IMR-90 (cell line): ENCODE measurements around the gene CMA1. TPM values are rescaled to one million over a fixed set of nuclear protein-coding genes. Genes with fewer than 3 reads are reported as not detected.

ENCODE experiments used
- ATAC-seq: fragments of 200-7000 bp; cut with Tn5 transposase; 2 replicates; pipeline ENCODE4 v1.9.1; 2020; ENCODE audit warnings: low read depth, mild to moderate bottlenecking, moderate library complexity
- BruUV-seq: library from RNA; stranded (reverse); fragments of 400-500 nt; replicated peaks from 2 replicates; lab custom pipeline; 2021; lab: Mats Ljungman, UMichigan
- CTCF ChIA-PET: fragments of 300-600 bp; formaldehyde crosslinking; extraction: SDS; loops from one replicate; lab custom pipeline; 2021; ENCODE audit warnings: antibody characterized with exemption; lab: Yijun Ruan, JAX
- POLR2A ChIA-PET: fragments of 300-600 bp; sonication (Branson Sonifier 250); formaldehyde crosslinking; loops from one replicate; lab custom pipeline; 2022; ENCODE audit warnings: antibody characterized with exemption; ENCODE audit not compliant: unreplicated experiment; lab: Charles Lee
- DNase-seq: peaks from one replicate; pipeline ENCODE4 v3.0.0; 2013
- H2AFZ ChIP-seq: replicated peaks from 2 replicates; pipeline ENCODE3; 2013; ENCODE audit warnings: low read length, mild to moderate bottlenecking; ENCODE audit not compliant: poor library complexity
- H2AK5ac ChIP-seq: 2 replicates; pipeline ENCODE4 v1.6.1; 2013; ENCODE audit warnings: low read depth, low read length, inconsistent platforms
- H2AK9ac ChIP-seq: replicated peaks from 2 replicates; pipeline ENCODE3; 2013; ENCODE audit warnings: mild to moderate bottlenecking, low read depth, low read length, moderate library complexity; ENCODE audit not compliant: poor library complexity
- H2BK120ac ChIP-seq: 2 replicates; pipeline ENCODE4 v1.6.1; 2013; ENCODE audit warnings: low read depth, low read length, inconsistent platforms
- H2BK15ac ChIP-seq: 3 replicates; pipeline ENCODE4 v1.6.1; 2013; ENCODE audit warnings: low read depth, low read length, inconsistent platforms
- H2BK20ac ChIP-seq: 2 replicates; pipeline ENCODE4 v1.6.1; 2013; ENCODE audit warnings: low read depth, mild to moderate bottlenecking, inconsistent platforms, low read length, moderate library complexity
- H2BK5ac ChIP-seq: 2 replicates; pipeline ENCODE4 v1.6.1; 2013; ENCODE audit warnings: mild to moderate bottlenecking, low read depth, low read length, inconsistent platforms; ENCODE audit not compliant: poor library complexity, severe bottlenecking
- H3K14ac ChIP-seq: replicated peaks from 2 replicates; pipeline ENCODE4 v1.6.1; 2013; ENCODE audit warnings: low read depth, low read length, inconsistent platforms
- H3K18ac ChIP-seq: 2 replicates; pipeline ENCODE4 v1.6.1; 2013; ENCODE audit warnings: low read depth, low read length, control low read depth
- H3K23ac ChIP-seq: 2 replicates; pipeline ENCODE4 v1.6.1; 2013; ENCODE audit warnings: low read depth, low read length, inconsistent platforms
- H3K27ac ChIP-seq: 2 replicates; pipeline ENCODE4 v1.5.1; 2013; ENCODE audit warnings: mild to moderate bottlenecking, control low read depth, low read length; ENCODE audit not compliant: insufficient read depth
- H3K27me3 ChIP-seq: 2 replicates; pipeline ENCODE4 v1.6.1; 2013; ENCODE audit warnings: low read length; ENCODE audit not compliant: control insufficient read depth, insufficient read depth
- H3K36me3 ChIP-seq: 2 replicates; pipeline ENCODE4 v1.6.1; 2013; ENCODE audit warnings: low read length, mixed read lengths; ENCODE audit not compliant: control insufficient read depth, insufficient read depth
- H3K4ac ChIP-seq: 2 replicates; pipeline ENCODE4 v1.6.1; 2013; ENCODE audit warnings: low read depth, low read length, inconsistent platforms
- H3K4me1 ChIP-seq: 2 replicates; pipeline ENCODE4 v1.6.1; 2013; ENCODE audit warnings: low read length, mixed read lengths; ENCODE audit not compliant: control insufficient read depth, insufficient read depth
- H3K4me2 ChIP-seq: 2 replicates; pipeline ENCODE4 v1.6.1; 2013; ENCODE audit warnings: low read depth, mild to moderate bottlenecking, control low read depth, low read length, moderate library complexity
- H3K4me3 ChIP-seq: 2 replicates; pipeline ENCODE4 v1.5.1; 2013; ENCODE audit warnings: low read depth, mild to moderate bottlenecking, control low read depth, low read length, moderate library complexity; ENCODE audit not compliant: insufficient read depth
- H3K56ac ChIP-seq: 2 replicates; pipeline ENCODE4 v1.6.1; 2013; ENCODE audit warnings: low read length, inconsistent platforms; ENCODE audit not compliant: insufficient read depth; ENCODE audit errors: extremely low read depth
- H3K79me1 ChIP-seq, 2 experiments: 2 replicates each; pipeline ENCODE4 v1.6.1; 2013; ENCODE audit warnings: low read length in 2 of 2, inconsistent platforms in 1 of 2, low read depth in 1 of 2
- H3K9ac ChIP-seq: 2 replicates; pipeline ENCODE4 v1.6.1; 2013; ENCODE audit warnings: low read depth, low read length, control low read depth
- H3K9me1 ChIP-seq: 2 replicates; pipeline ENCODE4 v1.6.1; 2013; ENCODE audit warnings: low read length, inconsistent platforms; ENCODE audit not compliant: insufficient read depth
- H3K9me3 ChIP-seq: 2 replicates; pipeline ENCODE4 v1.6.1; 2013; ENCODE audit warnings: low read length; ENCODE audit not compliant: control insufficient read depth, insufficient read depth
- H4K20me1 ChIP-seq: 2 replicates; pipeline ENCODE4 v1.6.1; 2013; ENCODE audit warnings: low read length, inconsistent platforms; ENCODE audit not compliant: insufficient read depth
- H4K5ac ChIP-seq: 2 replicates; pipeline ENCODE4 v1.6.1; 2013; ENCODE audit warnings: mild to moderate bottlenecking, low read depth, low read length, control low read depth
- H4K8ac ChIP-seq, 2 experiments: 2 replicates each; pipeline ENCODE4 v1.6.1; 2013; ENCODE audit warnings: low read depth in 2 of 2, low read length in 2 of 2, control low read depth in 1 of 2, inconsistent platforms in 1 of 2
- H4K91ac ChIP-seq: 2 replicates; pipeline ENCODE4 v1.6.1; 2013; ENCODE audit warnings: low read depth, low read length, inconsistent platforms; ENCODE audit not compliant: insufficient read depth
- BHLHE40 ChIP-seq: fragments of 150-350 bp; IDR thresholded peaks from 2 replicates; pipeline ENCODE4 v1.6.1; 2016; ENCODE audit warnings: mild to moderate bottlenecking, low read depth, low read length
- CEBPB ChIP-seq: IDR thresholded peaks from 2 replicates; pipeline ENCODE4 v1.6.1; 2012; ENCODE audit warnings: low read depth, low read length, improper control_type of control experiment
- CHD1 ChIP-seq: IDR thresholded peaks from 2 replicates; pipeline ENCODE4 v1.6.1; 2012; ENCODE audit warnings: low read depth, low read length, improper control_type of control experiment
- FOS ChIP-seq: fragments of 150-350 bp; IDR thresholded peaks from 2 replicates; pipeline ENCODE4 v1.6.1; 2016; ENCODE audit warnings: low read depth, low read length
- MAFK ChIP-seq: IDR thresholded peaks from 2 replicates; pipeline ENCODE4 v1.6.1; 2012; ENCODE audit warnings: low read depth, low read length, improper control_type of control experiment
- MAZ ChIP-seq: IDR thresholded peaks from 2 replicates; pipeline ENCODE4 v1.6.1; 2012; ENCODE audit warnings: low read depth, mild to moderate bottlenecking, low read length, improper control_type of control experiment, moderate library complexity, borderline replicate concordance
- MXI1 ChIP-seq: IDR thresholded peaks from 2 replicates; pipeline ENCODE4 v1.6.1; 2012; ENCODE audit warnings: low read depth, mild to moderate bottlenecking, low read length, moderate library complexity, borderline replicate concordance
- NFE2L2 ChIP-seq: fragments of 150-350 bp; IDR thresholded peaks from 2 replicates; pipeline ENCODE4 v1.6.1; 2016; ENCODE audit warnings: low read depth, mild to moderate bottlenecking, low read length
- POLR2A ChIP-seq: IDR thresholded peaks from 2 replicates; pipeline ENCODE4 v1.6.1; 2012; ENCODE audit warnings: mild to moderate bottlenecking, low read depth, low read length
- RAD21 ChIP-seq: IDR thresholded peaks from 2 replicates; pipeline ENCODE4 v1.6.1; 2012; ENCODE audit warnings: low read length, improper control_type of control experiment
- RCOR1 ChIP-seq: IDR thresholded peaks from 2 replicates; pipeline ENCODE4 v1.6.1; 2012; ENCODE audit warnings: mild to moderate bottlenecking, low read length, improper control_type of control experiment; ENCODE audit not compliant: insufficient replicate concordance
- RFX5 ChIP-seq: IDR thresholded peaks from 2 replicates; pipeline ENCODE4 v1.8.0; 2012; ENCODE audit warnings: low read depth, mild to moderate bottlenecking, low read length, moderate library complexity
- SMC3 ChIP-seq: fragments of 150-350 bp; IDR thresholded peaks from 2 replicates; pipeline ENCODE4 v1.6.1; 2016; ENCODE audit warnings: low read depth, mild to moderate bottlenecking, antibody characterized with exemption, low read length, moderate library complexity
- WGBS, 2 experiments: methylation state at CpG; one replicate each; pipeline versions ENCODE4 v1.1.5 to v1.1.7; 2013; ENCODE audit warnings: missing lambda C conversion rate in 2 of 2; ENCODE audit not compliant: insufficient read length in 1 of 2; ENCODE audit errors: extremely low coverage in 2 of 2; 5-methylcytosine and 5-hydroxymethylcytosine counted together
- dilution Hi-C: fragments of 300-500 bp; cut with HindIII; formaldehyde crosslinking; loops from one replicate; pipeline ENCODE4 v1.14.3; 2018; ENCODE audit warnings: low sequenced_read_pairs; ENCODE audit not compliant: unreplicated experiment
- in situ Hi-C: fragments of 300-500 bp; cut with MboI; formaldehyde crosslinking; loops from 3 replicates; pipeline ENCODE4 v1.14.3; 2019; ENCODE audit warnings: low sequenced_read_pairs, inconsistent platforms, mixed read lengths
- intact Hi-C: fragments of 100-400 bp; cut with micrococcal nuclease; formaldehyde crosslinking; loops from 2 replicates; pipeline ENCODE4 v1.10.0; 2022
- polyA plus RNA-seq, 3 experiments: library from polyadenylated mRNA; depleted of rRNA; stranded (reverse); fragments of >200 nt; gene quantifications; 2 replicates each; pipeline ENCODE4 v1.2.3, GENCODE V29; 2012; ENCODE audit warnings: low replicate concordance in 1 of 3
- total RNA-seq: library from RNA; depleted of rRNA; stranded (reverse); fragments of >200 nt; gene quantifications from 2 replicates; pipeline ENCODE4 v1.2.3, GENCODE V29; 2012
- TF ChIP-seq, protein P1 (sequence below): fragments of 150-350 bp; IDR thresholded peaks from 2 replicates; pipeline ENCODE4 v1.6.1; 2017; ENCODE audit warnings: mild to moderate bottlenecking, antibody characterized with exemption, low read length, low read depth
- TF ChIP-seq, protein P2 (sequence below): conservative IDR thresholded peaks from 2 replicates; pipeline ENCODE4 v1.5.1; 2012; ENCODE audit warnings: mild to moderate bottlenecking, low read depth, low read length, improper control_type of control experiment
- TF ChIP-seq, protein P3 (sequence below): fragments of 150-350 bp; IDR thresholded peaks from 2 replicates; pipeline ENCODE4 v1.6.1; 2016; ENCODE audit warnings: low read depth, mild to moderate bottlenecking, low read length, moderate library complexity, borderline replicate concordance

CMA1 gene
- total and polyA plus RNA-seq, 2 of the 4 experiments (the other 2 are of a cell fraction), result not detected

DNA sequence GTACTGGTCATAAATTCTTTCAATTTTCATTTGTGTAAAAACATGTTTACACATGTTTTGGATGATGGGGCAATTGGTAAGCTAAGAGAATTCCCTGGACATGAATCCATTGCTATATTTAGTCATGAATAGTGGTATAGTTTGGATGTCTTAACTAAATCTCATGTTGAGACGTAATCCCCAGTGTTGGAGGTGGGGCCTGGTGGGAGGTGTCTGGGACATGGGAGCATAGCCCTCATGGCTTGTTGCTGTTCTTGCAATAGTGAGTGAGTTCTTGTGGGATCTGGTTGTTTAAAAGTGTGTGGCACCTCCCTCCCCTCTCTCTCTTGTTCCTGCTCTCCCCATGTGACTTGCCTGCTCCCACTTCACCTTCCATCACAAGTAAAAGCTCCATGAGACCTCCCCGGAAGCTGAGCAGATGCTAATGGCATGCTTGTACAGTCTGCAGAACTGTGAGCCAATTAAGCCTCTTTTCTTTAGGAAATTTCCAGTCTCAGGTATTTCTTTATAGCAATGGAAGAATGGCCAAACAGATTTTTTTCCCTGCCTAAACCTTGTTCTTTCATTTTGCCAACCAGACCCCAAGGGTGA is 34.4 kb upstream of the CMA1 start:
- intact Hi-C loops (no loop called here), in situ Hi-C loops (no loop called here), dilution Hi-C loops (no loop called here)
- CTCF ChIA-PET, result no interaction called here
- H4K8ac ChIP-seq, result no peak overlapping the region
- H3K4ac ChIP-seq, result no peak overlapping the region
- H3K23ac ChIP-seq, result no peak overlapping the region
- TF ChIP-seq FOS, result no peak
- TF ChIP-seq CEBPB, result no peak
- no peak for TF ChIP-seq CHD1
- TF ChIP-seq, protein P1, sequence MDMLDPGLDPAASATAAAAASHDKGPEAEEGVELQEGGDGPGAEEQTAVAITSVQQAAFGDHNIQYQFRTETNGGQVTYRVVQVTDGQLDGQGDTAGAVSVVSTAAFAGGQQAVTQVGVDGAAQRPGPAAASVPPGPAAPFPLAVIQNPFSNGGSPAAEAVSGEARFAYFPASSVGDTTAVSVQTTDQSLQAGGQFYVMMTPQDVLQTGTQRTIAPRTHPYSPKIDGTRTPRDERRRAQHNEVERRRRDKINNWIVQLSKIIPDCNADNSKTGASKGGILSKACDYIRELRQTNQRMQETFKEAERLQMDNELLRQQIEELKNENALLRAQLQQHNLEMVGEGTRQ, result no peak
- no peak for TF ChIP-seq POLR2A
- TF ChIP-seq MAZ, result no peak
- TF ChIP-seq, protein P2, sequence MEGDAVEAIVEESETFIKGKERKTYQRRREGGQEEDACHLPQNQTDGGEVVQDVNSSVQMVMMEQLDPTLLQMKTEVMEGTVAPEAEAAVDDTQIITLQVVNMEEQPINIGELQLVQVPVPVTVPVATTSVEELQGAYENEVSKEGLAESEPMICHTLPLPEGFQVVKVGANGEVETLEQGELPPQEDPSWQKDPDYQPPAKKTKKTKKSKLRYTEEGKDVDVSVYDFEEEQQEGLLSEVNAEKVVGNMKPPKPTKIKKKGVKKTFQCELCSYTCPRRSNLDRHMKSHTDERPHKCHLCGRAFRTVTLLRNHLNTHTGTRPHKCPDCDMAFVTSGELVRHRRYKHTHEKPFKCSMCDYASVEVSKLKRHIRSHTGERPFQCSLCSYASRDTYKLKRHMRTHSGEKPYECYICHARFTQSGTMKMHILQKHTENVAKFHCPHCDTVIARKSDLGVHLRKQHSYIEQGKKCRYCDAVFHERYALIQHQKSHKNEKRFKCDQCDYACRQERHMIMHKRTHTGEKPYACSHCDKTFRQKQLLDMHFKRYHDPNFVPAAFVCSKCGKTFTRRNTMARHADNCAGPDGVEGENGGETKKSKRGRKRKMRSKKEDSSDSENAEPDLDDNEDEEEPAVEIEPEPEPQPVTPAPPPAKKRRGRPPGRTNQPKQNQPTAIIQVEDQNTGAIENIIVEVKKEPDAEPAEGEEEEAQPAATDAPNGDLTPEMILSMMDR, result no peak
- no peak for TF ChIP-seq NFE2L2
- TF ChIP-seq BHLHE40, result no peak
- TF ChIP-seq MXI1, result no peak
- no peak for TF ChIP-seq RAD21
- TF ChIP-seq, protein P3, sequence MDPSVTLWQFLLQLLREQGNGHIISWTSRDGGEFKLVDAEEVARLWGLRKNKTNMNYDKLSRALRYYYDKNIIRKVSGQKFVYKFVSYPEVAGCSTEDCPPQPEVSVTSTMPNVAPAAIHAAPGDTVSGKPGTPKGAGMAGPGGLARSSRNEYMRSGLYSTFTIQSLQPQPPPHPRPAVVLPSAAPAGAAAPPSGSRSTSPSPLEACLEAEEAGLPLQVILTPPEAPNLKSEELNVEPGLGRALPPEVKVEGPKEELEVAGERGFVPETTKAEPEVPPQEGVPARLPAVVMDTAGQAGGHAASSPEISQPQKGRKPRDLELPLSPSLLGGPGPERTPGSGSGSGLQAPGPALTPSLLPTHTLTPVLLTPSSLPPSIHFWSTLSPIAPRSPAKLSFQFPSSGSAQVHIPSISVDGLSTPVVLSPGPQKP, result no peak
- TF ChIP-seq MAFK, result no peak
- no peak for TF ChIP-seq RFX5
- no peak for TF ChIP-seq SMC3
- TF ChIP-seq RCOR1, result no peak
- no peak overlapping the region for H2AFZ ChIP-seq
- H3K56ac ChIP-seq, result no peak overlapping the region
- H4K5ac ChIP-seq, result no peak overlapping the region
- H3K4me1 ChIP-seq, result no peaks in the 10 kb centered on the region; the same call in 1 of the 2 replicates
- no peak overlapping the region for H3K18ac ChIP-seq
- H3K9me1 ChIP-seq, result no peaks in the 10 kb centered on the region
- no CpG with 5 or more reads among the region's 2 CpGs for WGBS, 2 experiments
- H3K4me2 ChIP-seq, result no peak overlapping the region
- POLR2A ChIA-PET, result no interaction called here
- no peak overlapping the region for H2AK9ac ChIP-seq
- H3K79me1 ChIP-seq, result no peaks in the 10 kb centered on the region
- H4K91ac ChIP-seq, result no peak overlapping the region
- H3K9me3 ChIP-seq, result no peaks in the 10 kb centered on the region
- no peak overlapping the region for H3K27ac ChIP-seq
- no peak overlapping the region for H3K14ac ChIP-seq
- H3K27me3 ChIP-seq, result no peaks in the 10 kb centered on the region
- H3K9ac ChIP-seq, result no peak overlapping the region
- peak; percentile 12 for DNase-seq
- H2BK15ac ChIP-seq, result no peak overlapping the region
- H2AK5ac ChIP-seq, result no peak overlapping the region
- no peak overlapping the region for H2BK20ac ChIP-seq
- H3K36me3 ChIP-seq, result no peaks in the 10 kb centered on the region
- H2BK5ac ChIP-seq, result no peak overlapping the region
- H3K4me3 ChIP-seq, result no peak overlapping the region
- no peaks in the 10 kb centered on the region for H4K20me1 ChIP-seq
- ATAC-seq, result no peak
- BruUV-seq, result no TSS peak
- H2BK120ac ChIP-seq, result no peak overlapping the region
